Activated naive CD4-positive, alpha-beta T cell treated with anti-CD3 and anti-CD28 coated beads, Interleukin-2, amount 50 U/mL, for 72 hours (primary cell): ENCODE data around the gene CSNK1D. TPM values are rescaled to one million over a fixed set of nuclear protein-coding genes. Genes with fewer than 3 reads are reported as not detected.

ENCODE experiments used
- ATAC-seq, 2 donors: fragments of 150-1000 bp; cut with Tn5 transposase; 2 replicates each; pipeline ENCODE4 v1.10.0; 2021; ENCODE audit warnings: mild to moderate bottlenecking in 2 of 2, moderate library complexity in 2 of 2
- DNase-seq, 2 donors: peaks; one replicate each; pipeline ENCODE4 v3.0.0; 2021 to 2022; ENCODE audit warnings: low spot score in 2 of 2
- H3K27ac Mint-ChIP-seq, 2 donors: one replicate each; pipeline ENCODE4 v1.8.0; 2022; ENCODE audit warnings: mild to moderate bottlenecking in 2 of 2, mixed read lengths in 2 of 2
- H3K36me3 Mint-ChIP-seq, 2 donors: one replicate each; pipeline ENCODE4 v1.8.0; 2022; ENCODE audit warnings: mixed read lengths in 2 of 2
- H3K9me3 Mint-ChIP-seq, 2 donors: one replicate each; pipeline ENCODE4 v1.8.0; 2022; ENCODE audit warnings: mixed read lengths in 2 of 2
- total RNA-seq, 2 donors: library from RNA; stranded (reverse); gene quantifications; one replicate each; pipeline ENCODE4 v1.2.3, GENCODE V29; 2022

The CSNK1D gene
- total RNA-seq, 2 donors from 2014 or later: 130 to 171 TPM

- peak overlapping the region; percentile 40 to 85 for H3K27ac Mint-ChIP-seq
- peaks cover 12 to 34% of the 10 kb centered on the region in 2 donors for H3K36me3 Mint-ChIP-seq
- ATAC-seq (no peak), DNase-seq (no peak)
- no peaks in the 10 kb centered on the region for H3K9me3 Mint-ChIP-seq
Observed at GRCh38 chr17:82314012-82314726, 40.7 kb upstream of the CSNK1D start.

- ATAC-seq: no peak
- H3K9me3 Mint-ChIP-seq: no peaks in the 10 kb centered on the region
- no peak for DNase-seq
- peak overlapping the region; percentile 40 to 85 for H3K27ac Mint-ChIP-seq
- peaks cover 12 to 34% of the 10 kb centered on the region in 2 donors for H3K36me3 Mint-ChIP-seq
Observed at GRCh38 chr17:82313195-82314011, 39.9 kb upstream of the CSNK1D start.

- ATAC-seq (no peak), DNase-seq (no peak)
- Mint-ChIP-seq H3K9me3 (peaks cover 0 to 5% of the 10 kb centered on the region in 2 donors), H3K36me3 (peaks cover 20 to 29% of the 10 kb centered on the region in 2 donors), H3K27ac (no peak overlapping the region)
Observed at GRCh38 chr17:82311971-82312370, 38.5 kb upstream of the CSNK1D start.

GRCh38 chr17:82310877-82311276 is 37.4 kb upstream of the CSNK1D start:
- DNase-seq: no peak
- Mint-ChIP-seq H3K9me3 (peaks cover 0 to 8% of the 10 kb centered on the region in 2 donors), H3K36me3 (peaks cover 18 to 24% of the 10 kb centered on the region in 2 donors), H3K27ac (peak overlapping the region; percentile 45 to 47)
- ATAC-seq: no peak

GRCh38 chr17:82309656-82310570 is 36.4 kb upstream of the CSNK1D start:
- DNase-seq: no peak
- Mint-ChIP-seq H3K9me3 (peaks cover 0 to 8% of the 10 kb centered on the region in 2 donors), H3K27ac (peak overlapping the region in 1 of 2 donors; percentile 47), H3K36me3 (peaks cover 11 to 24% of the 10 kb centered on the region in 2 donors)
- ATAC-seq: no peak

GRCh38 chr17:82305727-82306300 is 32.3 kb upstream of the CSNK1D start:
- H3K27ac Mint-ChIP-seq: peak overlapping the region; percentile 84 to 97
- DNase-seq: no peak
- peaks cover 0 to 8% of the 10 kb centered on the region in 2 donors for H3K9me3 Mint-ChIP-seq
- H3K36me3 Mint-ChIP-seq: peaks cover 0 to 16% of the 10 kb centered on the region in 2 donors
- no peak for ATAC-seq

GRCh38 chr17:82304826-82305726 is 31.6 kb upstream of the CSNK1D start:
- DNase-seq (no peak), ATAC-seq (no peak)
- peak overlapping the region; percentile 84 to 97 for H3K27ac Mint-ChIP-seq
- H3K9me3 Mint-ChIP-seq: peaks cover 0 to 8% of the 10 kb centered on the region in 2 donors
- peaks cover 2 to 16% of the 10 kb centered on the region in 2 donors for H3K36me3 Mint-ChIP-seq

DNA sequence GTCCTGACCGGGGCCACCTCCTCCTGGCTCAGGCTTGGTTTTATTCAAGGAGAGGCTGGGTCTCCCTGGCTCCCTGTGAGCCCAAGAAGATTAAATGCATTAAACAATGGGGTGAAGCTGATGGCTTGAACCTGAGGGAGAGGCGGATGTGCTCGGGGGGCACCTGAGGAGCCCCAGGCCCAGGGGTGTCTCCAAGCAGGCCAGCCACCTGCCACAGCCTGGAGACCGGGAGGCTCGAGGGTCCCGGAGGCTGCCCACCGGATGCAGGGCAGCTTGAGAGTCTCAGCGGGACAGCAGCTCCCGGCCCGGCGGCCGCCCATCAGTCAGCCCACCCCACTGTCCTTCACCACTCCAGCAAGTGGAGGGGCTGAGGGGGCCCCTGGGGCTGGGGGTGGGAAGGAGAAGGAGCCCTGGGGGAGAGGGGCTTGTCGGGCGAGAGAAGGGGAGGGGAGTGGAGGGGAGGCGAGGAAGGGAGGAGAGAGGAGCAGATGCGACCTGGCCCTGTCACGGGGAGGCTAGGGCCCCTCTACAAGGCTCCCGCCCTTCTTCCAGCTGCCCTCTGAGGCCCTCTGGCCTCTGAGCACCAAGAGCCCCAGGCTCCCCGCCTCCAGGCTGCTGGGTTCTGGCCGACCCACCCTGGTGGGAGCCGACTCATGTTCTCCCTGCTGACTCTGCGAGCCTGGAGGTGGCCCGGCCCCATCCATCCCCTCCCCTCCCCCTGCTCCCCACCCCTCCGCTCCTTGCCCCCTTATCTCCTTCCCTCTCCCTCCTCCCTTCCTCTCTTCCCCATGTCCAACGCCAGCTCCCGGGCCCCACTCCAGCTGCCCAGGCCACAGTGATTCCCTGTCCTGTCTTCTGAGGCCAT is 30.7 kb upstream of the CSNK1D start:
- DNase-seq: no peak
- Mint-ChIP-seq H3K27ac (peak overlapping the region; percentile 86 to 100), H3K9me3 (peaks cover 0 to 8% of the 10 kb centered on the region in 2 donors), H3K36me3 (peaks cover 4 to 16% of the 10 kb centered on the region in 2 donors)
- ATAC-seq: no peak

GRCh38 chr17:82302991-82303943 is 29.8 kb upstream of the CSNK1D start:
- ATAC-seq (peak in 1 of 2 donors; percentile 13), DNase-seq (no peak)
- Mint-ChIP-seq H3K9me3 (peaks cover 0 to 8% of the 10 kb centered on the region in 2 donors), H3K36me3 (peaks cover 4 to 21% of the 10 kb centered on the region in 2 donors), H3K27ac (peak overlapping the region; percentile 94 to 100)

DNA sequence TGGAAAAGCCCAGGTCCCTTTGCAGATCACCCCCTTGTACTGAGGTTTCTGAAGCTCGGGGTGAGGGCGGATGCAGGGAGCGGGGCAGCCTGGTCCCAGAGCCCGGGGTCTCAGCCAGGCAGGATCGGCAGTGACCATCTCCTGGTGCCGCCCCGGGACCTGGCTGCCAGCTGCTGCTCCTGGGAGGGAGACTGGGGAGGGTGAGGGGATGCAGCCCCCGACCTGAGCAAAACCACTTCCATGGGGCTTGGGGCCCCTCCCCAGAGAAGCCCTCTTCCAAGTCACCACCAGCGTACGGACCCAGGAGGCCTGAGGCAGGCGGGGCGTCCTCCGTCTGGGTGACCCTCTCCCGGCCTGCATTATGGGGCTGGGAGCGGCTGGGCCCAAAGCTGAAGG is 29.1 kb upstream of the CSNK1D start:
- peaks cover 4 to 17% of the 10 kb centered on the region in 2 donors for H3K36me3 Mint-ChIP-seq
- peak overlapping the region; percentile 97 to 100 for H3K27ac Mint-ChIP-seq
- ATAC-seq (no peak), DNase-seq (no peak)
- H3K9me3 Mint-ChIP-seq: peaks cover 0 to 3% of the 10 kb centered on the region in 2 donors

- Mint-ChIP-seq H3K9me3 (peaks cover 0 to 3% of the 10 kb centered on the region in 2 donors), H3K27ac (peak overlapping the region; percentile 97 to 100), H3K36me3 (peaks cover 4 to 16% of the 10 kb centered on the region in 2 donors)
- peak; percentile 70 to 89 for DNase-seq
- peak in 1 of 2 donors; percentile 10 for ATAC-seq
Observed at GRCh38 chr17:82301916-82302567, 28.5 kb upstream of the CSNK1D start.

DNA sequence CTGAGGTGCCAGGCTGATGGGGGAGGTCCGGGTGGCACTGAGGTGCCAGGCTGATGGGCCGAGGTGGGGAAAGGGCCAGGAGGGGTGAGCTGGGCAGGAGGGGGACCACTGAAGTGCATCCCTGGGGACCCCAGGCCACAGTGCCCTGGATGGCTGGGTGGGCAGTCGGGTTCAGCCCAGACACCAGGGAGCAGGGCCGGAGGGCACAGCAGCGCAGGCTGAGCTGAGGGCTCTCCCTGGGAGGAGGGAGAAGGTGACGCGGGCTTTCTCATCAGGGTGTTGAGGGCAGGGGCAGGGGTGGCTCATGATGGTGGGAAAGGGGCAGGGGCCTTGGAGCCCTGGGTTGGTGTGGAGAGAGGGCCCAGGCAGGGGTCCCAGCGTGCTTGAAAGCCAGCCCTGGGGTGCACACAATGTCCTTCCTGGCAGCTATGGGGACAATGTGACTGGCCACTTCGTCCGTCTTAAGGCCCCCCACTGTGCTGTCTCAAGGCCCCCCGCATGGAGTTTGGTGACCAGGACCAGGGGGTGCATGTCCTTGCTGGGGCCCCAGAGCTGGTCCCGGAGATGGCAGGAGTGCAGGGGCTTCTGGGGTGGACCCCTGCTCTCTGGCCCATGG is 27.9 kb upstream of the CSNK1D start:
- peaks cover 4 to 11% of the 10 kb centered on the region in 2 donors for H3K36me3 Mint-ChIP-seq
- ATAC-seq: no peak
- peak overlapping the region; percentile 100 for H3K27ac Mint-ChIP-seq
- H3K9me3 Mint-ChIP-seq: no peaks in the 10 kb centered on the region
- no peak for DNase-seq
